ENCODE data around the gene ABCC8. TPM values are rescaled to one million over a fixed set of nuclear protein-coding genes. Genes with fewer than 3 reads are reported as not detected.

The ABCC8 gene
- total RNA-seq, 1 experiment from 2014 or later, result 7.3 TPM

GRCh38 chr11:17408641-17409040, 68.0 kb downstream of the ABCC8 start (continued):
- TF ChIP-seq OVOL2 (CRISPR knock-in tag; IDR thresholded peaks at IDR 0.05; ENCODE audit: borderline replicate concordance), result no peak

GRCh38 chr11:17408026-17408425, 68.6 kb downstream of the ABCC8 start:
- no peak for ATAC-seq
- CTCF ChIA-PET, result interaction anchor here (0.7 to 1.2 kb wide), 3 partner anchors 12 to 483 kb away, joined by 5 to 7 read pairs (median 7); partner anchors contain the start of gene KCNJ11
- Mint-ChIP-seq H3K36me3 (no peaks in the 10 kb centered on the region), H3K27ac (no peak overlapping the region), H3K4me1 (peaks cover 4% of the 10 kb centered on the region), H3K9me3 (no peaks in the 10 kb centered on the region), H3K27me3 (ENCODE audit: low read depth) (no peaks in the 10 kb centered on the region; the same call in 1 of the 2 replicates), H3K4me3 (no peak overlapping the region)
- POLR2A ChIA-PET, result no interaction called here
- DNase-seq (ENCODE audit: low spot score), result no peak
- no peak for TF ChIP-seq NFATC4 (CRISPR knock-in tag; IDR thresholded peaks at IDR 0.05)
- TF ChIP-seq JUN (CRISPR knock-in tag; IDR thresholded peaks at IDR 0.05), result no peak
- TF ChIP-seq NR2C2 (CRISPR knock-in tag; IDR thresholded peaks at IDR 0.05), result no peak
- no peak for TF ChIP-seq USF1 (CRISPR knock-in tag; IDR thresholded peaks at IDR 0.05)
- TF ChIP-seq PRRX2 (CRISPR knock-in tag; IDR thresholded peaks at IDR 0.05), result no peak
- TF ChIP-seq ATF6 (CRISPR knock-in tag; IDR thresholded peaks at IDR 0.05), result no peak
- no peak for TF ChIP-seq ETV6 (CRISPR knock-in tag; IDR thresholded peaks at IDR 0.05)
- TF ChIP-seq TEAD1 (CRISPR knock-in tag; IDR thresholded peaks at IDR 0.05), result no peak
- TF ChIP-seq AFF4 (CRISPR knock-in tag; IDR thresholded peaks at IDR 0.05; ENCODE audit: borderline replicate concordance), result no peak
- TF ChIP-seq ZBTB21 (CRISPR knock-in tag; IDR thresholded peaks at IDR 0.05; ENCODE audit: borderline replicate concordance), result no peak
- no peak for TF ChIP-seq ZNF317 (CRISPR knock-in tag; IDR thresholded peaks at IDR 0.05; ENCODE audit: borderline replicate concordance, low read depth)
- no peak for TF ChIP-seq E2F1 (CRISPR knock-in tag; IDR thresholded peaks at IDR 0.05)
- TF ChIP-seq GABPB1 (CRISPR knock-in tag; IDR thresholded peaks at IDR 0.05), result no peak
- TF ChIP-seq STAT6 (CRISPR knock-in tag; conservative IDR thresholded peaks at IDR 0.05; ENCODE audit: low read depth), result no peak
- no peak for TF ChIP-seq PRDM15 (CRISPR knock-in tag; IDR thresholded peaks at IDR 0.05)

All from WTC11 (cell line).